Neural cell (in vitro differentiated cells): ENCODE measurements around the gene SLC12A3. TPM values are rescaled to one million over a fixed set of nuclear protein-coding genes. Genes with fewer than 3 reads are reported as not detected.
"Not testable (repeated sequence)": the region's sequence is repeated elsewhere in the genome, so short reads cannot be mapped to it uniquely, and the experiment has no call there.

Experiments
- H2AFZ ChIP-seq: fragments of 200-600, 300-800 bp; sonication (generic), shearing (Covaris generic); 2 replicates; pipeline ENCODE4 v1.6.0; 2014; ENCODE audit warnings: low read depth, mild to moderate bottlenecking, antibody characterized with exemption, low read length, moderate library complexity
- H3F3A ChIP-seq: fragments of 200-600 bp; shearing (Covaris generic); 2 replicates; pipeline ENCODE4 v1.6.1; 2016; ENCODE audit warnings: mild to moderate bottlenecking, moderate library complexity, mixed read lengths, antibody characterized with exemption, low read length; ENCODE audit not compliant: insufficient read depth, poor library complexity, severe bottlenecking
- H3K27ac ChIP-seq: fragments of 200-600, 300-800 bp; sonication (generic), shearing (Covaris generic); 2 replicates; pipeline ENCODE4 v1.5.1; 2014; ENCODE audit warnings: mild to moderate bottlenecking, low read length, moderate library complexity
- H3K27me3 ChIP-seq: fragments of 300-800, 200-600 bp; sonication (generic), shearing (Covaris generic); 2 replicates; pipeline ENCODE4 v1.6.0; 2014; ENCODE audit warnings: mild to moderate bottlenecking, low read depth, low read length, moderate library complexity; ENCODE audit not compliant: insufficient read depth
- H3K36me3 ChIP-seq: fragments of 300-800, 200-600 bp; sonication (generic), shearing (Covaris generic); 2 replicates; pipeline ENCODE4 v1.5.1; 2014; ENCODE audit warnings: mild to moderate bottlenecking, antibody characterized with exemption, low read length, moderate library complexity; ENCODE audit not compliant: insufficient read depth
- H3K4me2 ChIP-seq: fragments of 300-800, 200-600 bp; sonication (generic), shearing (Covaris generic); 2 replicates; pipeline ENCODE4 v1.6.0; 2014; ENCODE audit warnings: mild to moderate bottlenecking, low read length
- H3K4me3 ChIP-seq: fragments of 300-800, 200-600 bp; sonication (generic), shearing (Covaris generic); 2 replicates; pipeline ENCODE4 v1.5.1; 2014; ENCODE audit warnings: mild to moderate bottlenecking, low read length, moderate library complexity
- H3K79me2 ChIP-seq: fragments of 200-600 bp; shearing (Covaris generic); replicated peaks from 2 replicates; pipeline ENCODE4 v1.6.0; 2014; ENCODE audit warnings: mild to moderate bottlenecking, low read length, moderate library complexity; ENCODE audit not compliant: insufficient read depth
- H3K9ac ChIP-seq: fragments of 300-800, 200-600 bp; sonication (generic), shearing (Covaris generic); 2 replicates; pipeline ENCODE4 v1.6.1; 2016; ENCODE audit warnings: mild to moderate bottlenecking, low read length, mixed read lengths
- H3K9me2 ChIP-seq: fragments of 200-600 bp; shearing (Covaris generic); 2 replicates; pipeline ENCODE4 v1.6.1; 2016; ENCODE audit warnings: mild to moderate bottlenecking, low read length, mixed read lengths; ENCODE audit not compliant: insufficient read depth
- H3K9me3 ChIP-seq: fragments of 200-600, 300-800 bp; sonication (generic), shearing (Covaris generic); 2 replicates; pipeline ENCODE4 v1.6.1; 2016; ENCODE audit warnings: mild to moderate bottlenecking, mixed run types, low read length, moderate library complexity, mixed read lengths
- H4K20me1 ChIP-seq: fragments of 200-600 bp; shearing (Covaris generic); 2 replicates; pipeline ENCODE4 v1.6.1; 2016; ENCODE audit warnings: mild to moderate bottlenecking, mixed run types; ENCODE audit not compliant: insufficient read depth
- EP300 ChIP-seq: fragments of 450-650 bp; conservative IDR thresholded peaks from 2 replicates; pipeline ENCODE4 v1.6.1; 2014; ENCODE audit warnings: antibody characterized with exemption, mild to moderate bottlenecking, moderate library complexity; ENCODE audit not compliant: poor library complexity, severe bottlenecking
- EZH2 ChIP-seq: fragments of 200-600, 300-800 bp; shearing (Covaris generic), sonication (generic); IDR thresholded peaks from 2 replicates; pipeline ENCODE4 v1.6.1; 2014; ENCODE audit warnings: antibody characterized with exemption, low read length, borderline replicate concordance, mild to moderate bottlenecking; ENCODE audit not compliant: insufficient read depth, poor library complexity, severe bottlenecking
- MXI1 ChIP-seq: fragments of 450-650 bp; conservative IDR thresholded peaks from 2 replicates; pipeline ENCODE4 v1.6.1; 2014; ENCODE audit warnings: antibody characterized with exemption, mild to moderate bottlenecking; ENCODE audit not compliant: poor library complexity, severe bottlenecking
- POLR2AphosphoS5 ChIP-seq: IDR thresholded peaks from 2 replicates; pipeline ENCODE4 v1.6.1; 2012
- RAD21 ChIP-seq: fragments of 450-650 bp; conservative IDR thresholded peaks from 2 replicates; pipeline ENCODE4 v1.6.1; 2014; ENCODE audit warnings: antibody characterized with exemption, mild to moderate bottlenecking, moderate library complexity
- SMC3 ChIP-seq: fragments of 450-650 bp; conservative IDR thresholded peaks from 2 replicates; pipeline ENCODE4 v1.6.1; 2014; ENCODE audit warnings: antibody characterized with exemption, mild to moderate bottlenecking, moderate library complexity; ENCODE audit not compliant: poor library complexity
- TAF1 ChIP-seq: IDR thresholded peaks from 2 replicates; pipeline ENCODE4 v1.6.1; 2012; ENCODE audit warnings: low read depth
- polyA plus RNA-seq: library from polyadenylated mRNA; depleted of rRNA; stranded (reverse); fragments of >200 nt; gene quantifications from 2 replicates; pipeline ENCODE4 v1.2.3, GENCODE V29; 2014
- TF ChIP-seq, protein P1 (sequence below): fragments of 450-650 bp; IDR thresholded peaks from 2 replicates; pipeline ENCODE4 v1.5.1; 2014; ENCODE audit warnings: antibody characterized with exemption, mild to moderate bottlenecking, moderate library complexity; ENCODE audit not compliant: poor library complexity, severe bottlenecking
- TF ChIP-seq, protein P2 (sequence below): IDR thresholded peaks from 2 replicates; pipeline ENCODE4 v1.6.1; 2012; ENCODE audit warnings: borderline replicate concordance

SLC12A3 gene
- polyA plus RNA-seq, 1 donor from 2014 or later = 0.09 TPM

DNA sequence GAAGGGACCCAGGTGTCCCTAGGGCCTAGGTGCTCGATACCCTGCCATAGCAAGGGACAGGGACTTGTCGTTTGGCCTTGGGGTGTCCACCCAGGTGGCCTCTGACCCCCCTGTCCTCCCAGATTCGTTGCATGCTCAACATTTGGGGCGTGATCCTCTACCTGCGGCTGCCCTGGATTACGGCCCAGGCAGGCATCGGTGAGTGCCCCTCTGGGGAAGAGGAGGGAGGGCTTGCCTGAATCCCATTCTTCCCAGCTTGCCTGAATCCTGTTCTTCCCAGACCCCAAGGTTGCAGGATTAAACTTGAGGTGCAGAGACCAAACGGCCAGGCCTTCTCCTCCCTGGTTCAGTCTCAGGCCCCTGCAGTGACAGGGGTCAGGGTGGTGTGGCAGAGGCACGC lies 3.2 kb downstream of the SLC12A3 start:
- no peaks in the 10 kb centered on the region for H3K9me2 ChIP-seq
- H4K20me1 ChIP-seq = no peaks in the 10 kb centered on the region
- H3K9me3 ChIP-seq = no peaks in the 10 kb centered on the region
- no peaks in the 10 kb centered on the region for H3K27me3 ChIP-seq
- no peaks in the 10 kb centered on the region for H3K79me2 ChIP-seq
- H3K4me3 ChIP-seq = no peak overlapping the region
- no peaks in the 10 kb centered on the region for H3F3A ChIP-seq
- no peak overlapping the region for H3K4me2 ChIP-seq
- H3K27ac ChIP-seq = no peak overlapping the region
- H3K9ac ChIP-seq = no peak overlapping the region
- H2AFZ ChIP-seq = no peak overlapping the region
- H3K36me3 ChIP-seq = no peaks in the 10 kb centered on the region
- no peak for TF ChIP-seq MXI1
- TF ChIP-seq TAF1 = no peak
- TF ChIP-seq, protein P1, sequence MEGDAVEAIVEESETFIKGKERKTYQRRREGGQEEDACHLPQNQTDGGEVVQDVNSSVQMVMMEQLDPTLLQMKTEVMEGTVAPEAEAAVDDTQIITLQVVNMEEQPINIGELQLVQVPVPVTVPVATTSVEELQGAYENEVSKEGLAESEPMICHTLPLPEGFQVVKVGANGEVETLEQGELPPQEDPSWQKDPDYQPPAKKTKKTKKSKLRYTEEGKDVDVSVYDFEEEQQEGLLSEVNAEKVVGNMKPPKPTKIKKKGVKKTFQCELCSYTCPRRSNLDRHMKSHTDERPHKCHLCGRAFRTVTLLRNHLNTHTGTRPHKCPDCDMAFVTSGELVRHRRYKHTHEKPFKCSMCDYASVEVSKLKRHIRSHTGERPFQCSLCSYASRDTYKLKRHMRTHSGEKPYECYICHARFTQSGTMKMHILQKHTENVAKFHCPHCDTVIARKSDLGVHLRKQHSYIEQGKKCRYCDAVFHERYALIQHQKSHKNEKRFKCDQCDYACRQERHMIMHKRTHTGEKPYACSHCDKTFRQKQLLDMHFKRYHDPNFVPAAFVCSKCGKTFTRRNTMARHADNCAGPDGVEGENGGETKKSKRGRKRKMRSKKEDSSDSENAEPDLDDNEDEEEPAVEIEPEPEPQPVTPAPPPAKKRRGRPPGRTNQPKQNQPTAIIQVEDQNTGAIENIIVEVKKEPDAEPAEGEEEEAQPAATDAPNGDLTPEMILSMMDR = no peak
- TF ChIP-seq, protein P2, sequence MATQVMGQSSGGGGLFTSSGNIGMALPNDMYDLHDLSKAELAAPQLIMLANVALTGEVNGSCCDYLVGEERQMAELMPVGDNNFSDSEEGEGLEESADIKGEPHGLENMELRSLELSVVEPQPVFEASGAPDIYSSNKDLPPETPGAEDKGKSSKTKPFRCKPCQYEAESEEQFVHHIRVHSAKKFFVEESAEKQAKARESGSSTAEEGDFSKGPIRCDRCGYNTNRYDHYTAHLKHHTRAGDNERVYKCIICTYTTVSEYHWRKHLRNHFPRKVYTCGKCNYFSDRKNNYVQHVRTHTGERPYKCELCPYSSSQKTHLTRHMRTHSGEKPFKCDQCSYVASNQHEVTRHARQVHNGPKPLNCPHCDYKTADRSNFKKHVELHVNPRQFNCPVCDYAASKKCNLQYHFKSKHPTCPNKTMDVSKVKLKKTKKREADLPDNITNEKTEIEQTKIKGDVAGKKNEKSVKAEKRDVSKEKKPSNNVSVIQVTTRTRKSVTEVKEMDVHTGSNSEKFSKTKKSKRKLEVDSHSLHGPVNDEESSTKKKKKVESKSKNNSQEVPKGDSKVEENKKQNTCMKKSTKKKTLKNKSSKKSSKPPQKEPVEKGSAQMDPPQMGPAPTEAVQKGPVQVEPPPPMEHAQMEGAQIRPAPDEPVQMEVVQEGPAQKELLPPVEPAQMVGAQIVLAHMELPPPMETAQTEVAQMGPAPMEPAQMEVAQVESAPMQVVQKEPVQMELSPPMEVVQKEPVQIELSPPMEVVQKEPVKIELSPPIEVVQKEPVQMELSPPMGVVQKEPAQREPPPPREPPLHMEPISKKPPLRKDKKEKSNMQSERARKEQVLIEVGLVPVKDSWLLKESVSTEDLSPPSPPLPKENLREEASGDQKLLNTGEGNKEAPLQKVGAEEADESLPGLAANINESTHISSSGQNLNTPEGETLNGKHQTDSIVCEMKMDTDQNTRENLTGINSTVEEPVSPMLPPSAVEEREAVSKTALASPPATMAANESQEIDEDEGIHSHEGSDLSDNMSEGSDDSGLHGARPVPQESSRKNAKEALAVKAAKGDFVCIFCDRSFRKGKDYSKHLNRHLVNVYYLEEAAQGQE = no peak
- no peak for TF ChIP-seq RAD21
- TF ChIP-seq EZH2 = no peak
- no peak for TF ChIP-seq EP300
- TF ChIP-seq SMC3 = no peak
- no peak for TF ChIP-seq POLR2AphosphoS5

DNA sequence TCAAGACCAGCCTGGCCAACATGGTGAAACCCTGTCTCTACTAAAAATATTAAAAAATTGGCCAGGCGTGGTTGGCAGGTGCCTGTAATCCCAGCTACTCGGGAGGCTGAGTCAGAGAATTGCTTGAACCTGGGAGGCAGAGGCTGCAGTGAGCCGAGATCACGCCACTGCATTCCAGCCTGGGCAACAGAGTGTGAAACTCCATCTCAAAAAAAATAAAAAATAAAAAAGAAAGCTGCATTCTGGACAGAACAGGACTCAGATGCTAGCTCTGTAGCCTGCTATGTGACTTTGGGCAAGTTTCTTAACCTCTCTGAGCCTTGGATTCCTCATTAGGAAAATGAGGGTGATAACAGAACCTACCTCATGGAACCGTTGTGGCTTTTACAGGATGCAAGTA lies 3.8 kb downstream of the SLC12A3 start:
- H3F3A ChIP-seq, H3K9me3 ChIP-seq, H3K9ac ChIP-seq, H3K9me2 ChIP-seq, H3K4me3 ChIP-seq, H3K4me2 ChIP-seq, H3K79me2 ChIP-seq, H3K36me3 ChIP-seq, H3K27ac ChIP-seq, H4K20me1 ChIP-seq, H3K27me3 ChIP-seq, H2AFZ ChIP-seq: not testable (repeated sequence)

DNA sequence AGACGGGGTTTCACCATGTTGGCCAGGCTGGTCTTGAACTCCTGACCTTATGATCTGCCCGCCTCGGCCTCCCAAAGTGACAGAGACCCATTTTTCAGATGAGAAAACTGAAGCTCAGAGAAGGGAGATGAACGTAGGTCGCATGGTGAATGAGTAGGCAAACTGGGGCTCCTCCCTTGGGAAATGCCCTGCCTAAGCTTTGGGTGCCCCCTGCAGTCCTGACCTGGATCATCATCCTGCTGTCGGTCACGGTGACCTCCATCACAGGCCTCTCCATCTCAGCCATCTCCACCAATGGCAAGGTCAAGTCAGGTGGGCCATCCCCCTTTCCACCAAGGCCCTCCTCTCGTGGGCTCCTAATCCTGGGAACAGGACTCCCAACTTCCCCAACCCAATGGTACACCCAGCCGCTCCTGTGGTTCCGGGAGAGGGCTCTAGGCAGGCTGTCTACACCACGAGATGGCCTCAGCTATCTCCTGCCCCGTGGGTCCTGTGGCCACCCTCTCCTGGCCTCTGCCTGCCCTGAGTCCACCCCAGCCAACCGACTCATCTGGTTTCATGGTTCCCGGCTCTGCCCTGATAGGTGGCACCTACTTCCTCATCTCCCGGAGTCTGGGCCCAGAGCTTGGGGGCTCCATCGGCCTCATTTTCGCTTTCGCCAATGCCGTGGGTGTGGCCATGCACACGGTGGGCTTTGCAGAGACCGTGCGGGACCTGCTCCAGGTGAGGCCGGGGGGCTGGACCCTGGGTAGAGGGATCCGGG lies 4.7 kb downstream of the SLC12A3 start:
- no peak overlapping the region for H3K27ac ChIP-seq
- H3F3A ChIP-seq = no peaks in the 10 kb centered on the region
- H2AFZ ChIP-seq = no peak overlapping the region
- no peaks in the 10 kb centered on the region for H3K27me3 ChIP-seq
- TF ChIP-seq TAF1 = no peak
- TF ChIP-seq EZH2 = no peak
- TF ChIP-seq EP300 = no peak
- TF ChIP-seq, protein P2 = no peak
- TF ChIP-seq POLR2AphosphoS5 = no peak
- TF ChIP-seq, protein P1 = no peak
- no peak for TF ChIP-seq SMC3
- TF ChIP-seq RAD21 = no peak
- TF ChIP-seq MXI1 = no peak
- H3K9me2 ChIP-seq = no peaks in the 10 kb centered on the region
- no peaks in the 10 kb centered on the region for H3K36me3 ChIP-seq
- no peaks in the 10 kb centered on the region for H3K9me3 ChIP-seq
- H3K9ac ChIP-seq = no peak overlapping the region
- no peak overlapping the region for H3K4me3 ChIP-seq
- no peaks in the 10 kb centered on the region for H4K20me1 ChIP-seq
- no peak overlapping the region for H3K4me2 ChIP-seq
- no peaks in the 10 kb centered on the region for H3K79me2 ChIP-seq
